ENCODE measurements around the gene DENND5A. TPM values are rescaled to one million over a fixed set of nuclear protein-coding genes. Genes with fewer than 3 reads are reported as not detected.
"Not testable (repeated sequence)": the region's sequence is repeated elsewhere in the genome, so short reads cannot be mapped to it uniquely, and the experiment has no call there.

DENND5A gene
- total RNA-seq, 4 donors from 2014 or later: 79.2 to 151 (median 96.2) TPM

- Histone ChIP-seq H3K4me1 (peaks cover 0 to 31% (median 0%) of the 10 kb centered on the region in 3 donors), H3K27ac (no peak overlapping the region), H3K36me3 (no peaks in the 10 kb centered on the region), H3K27me3 (no peaks in the 10 kb centered on the region), H3K4me3 (no peak overlapping the region), H3K9me3 (no peaks in the 10 kb centered on the region)
- WGBS, 2 donors (ENCODE audit: low coverage in 1 of 2): 89 to 93% methylated on average over 3 of the region's 3 CpGs
- ATAC-seq: no peak
- TF ChIP-seq POLR2A (IDR thresholded peaks at IDR 0.05): no peak
- no peak for TF ChIP-seq EP300 (IDR thresholded peaks at IDR 0.05)
- TF ChIP-seq CTCF (IDR thresholded peaks at IDR 0.05): no peak
- TF ChIP-seq POLR2AphosphoS5 (IDR thresholded peaks at IDR 0.05): no peak
Observed at GRCh38 chr11:9247863-9248262, 17.3 kb downstream of the DENND5A start.

DNA sequence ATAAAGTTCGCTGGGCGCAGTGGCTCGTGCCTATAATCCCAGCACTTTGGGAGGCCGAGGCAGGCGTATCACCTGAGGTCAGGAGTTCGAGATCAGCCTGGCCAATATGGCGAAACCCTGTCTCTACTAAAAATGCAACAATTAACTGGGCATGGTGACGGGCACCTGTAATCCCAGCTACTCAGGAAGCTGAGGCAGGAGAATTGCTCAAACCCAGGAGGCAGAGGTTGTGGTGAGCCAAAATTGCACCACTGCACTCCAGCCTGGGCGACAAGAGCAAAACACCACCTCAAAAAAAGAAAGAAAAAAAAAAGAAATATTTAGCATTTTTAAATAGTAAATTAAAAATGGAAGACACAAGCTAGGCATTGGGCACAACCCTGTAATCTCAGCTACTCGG, 28.9 kb downstream of the DENND5A start:
- peaks cover 0 to 27% (median 1%) of the 10 kb centered on the region in 3 donors for H3K4me1 ChIP-seq
- H3K27me3 ChIP-seq, H3K27ac ChIP-seq, H3K4me3 ChIP-seq, ATAC-seq, H3K9me3 ChIP-seq, H3K36me3 ChIP-seq: not testable (repeated sequence)
- 100% methylated on average over 1 to 2 of the region's 10 CpGs for WGBS, 2 donors (ENCODE audit: low coverage in 1 of 2)

- Histone ChIP-seq H3K36me3 (no peaks in the 10 kb centered on the region), H3K9me3 (no peaks in the 10 kb centered on the region), H3K27ac (peak overlapping the region in 2 of 4 donors; percentile 63 to 74), H3K4me1 (peaks cover 0 to 42% (median 3%) of the 10 kb centered on the region in 3 donors), H3K4me3 (no peak overlapping the region), H3K27me3 (no peaks in the 10 kb centered on the region)
- no peak for TF ChIP-seq POLR2AphosphoS5 (IDR thresholded peaks at IDR 0.05)
- TF ChIP-seq EP300 (IDR thresholded peaks at IDR 0.05): no peak
- no peak for TF ChIP-seq POLR2A (IDR thresholded peaks at IDR 0.05)
- TF ChIP-seq CTCF (IDR thresholded peaks at IDR 0.05): no peak
- no peak for ATAC-seq
- 57 to 66% methylated on average over 3 of the region's 3 CpGs for WGBS, 2 donors (ENCODE audit: low coverage in 1 of 2)
Observed at GRCh38 chr11:9232482-9232881, 32.7 kb downstream of the DENND5A start.

- Histone ChIP-seq H3K4me3 (peak overlapping the region in 1 of 2 donors; percentile 30), H3K4me1 (peaks cover 0 to 42% (median 3%) of the 10 kb centered on the region in 3 donors), H3K9me3 (no peaks in the 10 kb centered on the region), H3K27ac (peak overlapping the region in 3 of 4 donors; percentile 24 to 74 (median 63)), H3K27me3 (no peaks in the 10 kb centered on the region), H3K36me3 (no peaks in the 10 kb centered on the region)
- no peak for TF ChIP-seq POLR2A (IDR thresholded peaks at IDR 0.05)
- TF ChIP-seq EP300 (IDR thresholded peaks at IDR 0.05): no peak
- no peak for TF ChIP-seq CTCF (IDR thresholded peaks at IDR 0.05)
- TF ChIP-seq POLR2AphosphoS5 (IDR thresholded peaks at IDR 0.05): no peak
- ATAC-seq: peak; percentile 43
- 0% methylated on average over 1 of the region's 1 CpG for WGBS, 2 donors (ENCODE audit: low coverage in 1 of 2)
Observed at GRCh38 chr11:9231848-9232177, 33.3 kb downstream of the DENND5A start.

GRCh38 chr11:9230296-9230695, 34.9 kb downstream of the DENND5A start:
- TF ChIP-seq EP300 (IDR thresholded peaks at IDR 0.05): no peak
- no peak for TF ChIP-seq POLR2AphosphoS5 (IDR thresholded peaks at IDR 0.05)
- H3K36me3 ChIP-seq: no peaks in the 10 kb centered on the region
- H3K9me3 ChIP-seq: no peaks in the 10 kb centered on the region
- peaks cover 0 to 42% (median 3%) of the 10 kb centered on the region in 3 donors for H3K4me1 ChIP-seq
- 94% methylated on average over 2 of the region's 3 CpGs; no CpG with 5 or more reads in 1 of the 2 donors for WGBS, 2 donors (ENCODE audit: low coverage in 1 of 2)
- no peak for ATAC-seq
- no peak overlapping the region for H3K4me3 ChIP-seq
- no peaks in the 10 kb centered on the region for H3K27me3 ChIP-seq
- peak overlapping the region in 1 of 4 donors; percentile 74 for H3K27ac ChIP-seq

- no peak for TF ChIP-seq EP300 (IDR thresholded peaks at IDR 0.05)
- TF ChIP-seq POLR2A (IDR thresholded peaks at IDR 0.05): no peak
- no peak for TF ChIP-seq POLR2AphosphoS5 (IDR thresholded peaks at IDR 0.05)
- no peak for TF ChIP-seq CTCF (IDR thresholded peaks at IDR 0.05)
- 63 to 80% methylated on average over 2 to 4 of the region's 5 CpGs for WGBS, 2 donors (ENCODE audit: low coverage in 1 of 2)
- Histone ChIP-seq H3K9me3 (no peaks in the 10 kb centered on the region), H3K27me3 (no peaks in the 10 kb centered on the region), H3K36me3 (no peaks in the 10 kb centered on the region), H3K27ac (no peak overlapping the region), H3K4me3 (no peak overlapping the region), H3K4me1 (peaks cover 0 to 42% (median 3%) of the 10 kb centered on the region in 3 donors)
- no peak for ATAC-seq
Observed at GRCh38 chr11:9228091-9228490, 37.1 kb downstream of the DENND5A start.
